ENCODE results near the gene TTC21A. TPM values are rescaled to one million over a fixed set of nuclear protein-coding genes. Genes with fewer than 3 reads are reported as not detected.

Gene TTC21A
- total and polyA plus RNA-seq, 10 of the 15 experiments (the other 5 are each of a cell fraction or from before 2014, with no cell fraction given), result 0.62 to 3.2 (median 1.2) TPM

DNA sequence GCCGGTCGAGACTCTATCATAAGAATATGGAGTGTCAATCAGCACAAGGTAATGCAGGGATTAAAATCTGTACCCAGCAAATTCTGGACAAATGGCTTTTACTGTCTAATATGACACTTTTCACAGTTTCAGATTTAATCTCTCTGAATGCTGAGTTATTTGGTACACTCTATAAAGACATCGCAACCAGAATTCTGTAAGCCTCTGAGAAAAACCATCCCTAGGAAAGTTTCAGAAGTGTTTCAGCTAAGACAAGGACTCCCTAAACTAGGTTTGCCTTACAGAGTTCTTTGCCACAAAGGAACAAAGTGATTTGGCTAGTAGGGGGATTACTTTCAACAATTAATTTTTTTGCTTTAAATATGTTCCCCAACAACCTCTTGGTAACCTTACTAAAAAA lies 44.3 kb upstream of the TTC21A start:
- H2AFZ ChIP-seq (ENCODE audit: control insufficient read depth, low read depth, low read length), result no peak overlapping the region
- H3K36me3 ChIP-seq (ENCODE audit: control insufficient read depth in 2 of 2, insufficient read depth in 2 of 2, low read length in 1 of 2), result 0 out of 4 replicates have a peak, but pooled peaks cover 0 to under 1% of the 10 kb centered on the region in 2 experiments
- POLR2A ChIA-PET, result no interaction called here
- no peak overlapping the region for H3K27ac ChIP-seq (ENCODE audit: control insufficient read depth, insufficient read depth)
- H3K27me3 ChIP-seq (replicated peaks in 1 of 2; ENCODE audit: control insufficient read depth in 2 of 2, insufficient read depth in 2 of 2, low read length in 1 of 2), result no peaks in the 10 kb centered on the region
- no peak overlapping the region for H3K4me2 ChIP-seq (ENCODE audit: control insufficient read depth, insufficient read depth)
- RAD21 ChIA-PET (ENCODE audit: unreplicated experiment), result no interaction called here
- no peaks in the 10 kb centered on the region for H4K20me1 ChIP-seq (ENCODE audit: control insufficient read depth, insufficient read depth)
- DNase-seq (ENCODE audit: low read depth, low spot score) (no peak), ATAC-seq (no peak), FAIRE-seq (no peak)
- no peaks in the 10 kb centered on the region for H3K4me1 ChIP-seq (ENCODE audit: control insufficient read depth, insufficient read depth, low read length)
- BruUV-seq (replicated peaks), result no TSS peak
- H3K4me3 ChIP-seq, result no peak overlapping the region
- TF ChIP-seq E4F1 (IDR thresholded peaks at IDR 0.05; ENCODE audit: borderline replicate concordance, partially characterized antibody) (no peak), KLF5 (IDR thresholded peaks at IDR 0.05; ENCODE audit: partially characterized antibody) (no peak), IKZF1 (conservative IDR thresholded peaks at IDR 0.05) (no peak), NRF1 (conservative IDR thresholded peaks at IDR 0.05; ENCODE audit: low read depth, low read length) (no peak)
- TF ChIP-seq, protein P1, sequence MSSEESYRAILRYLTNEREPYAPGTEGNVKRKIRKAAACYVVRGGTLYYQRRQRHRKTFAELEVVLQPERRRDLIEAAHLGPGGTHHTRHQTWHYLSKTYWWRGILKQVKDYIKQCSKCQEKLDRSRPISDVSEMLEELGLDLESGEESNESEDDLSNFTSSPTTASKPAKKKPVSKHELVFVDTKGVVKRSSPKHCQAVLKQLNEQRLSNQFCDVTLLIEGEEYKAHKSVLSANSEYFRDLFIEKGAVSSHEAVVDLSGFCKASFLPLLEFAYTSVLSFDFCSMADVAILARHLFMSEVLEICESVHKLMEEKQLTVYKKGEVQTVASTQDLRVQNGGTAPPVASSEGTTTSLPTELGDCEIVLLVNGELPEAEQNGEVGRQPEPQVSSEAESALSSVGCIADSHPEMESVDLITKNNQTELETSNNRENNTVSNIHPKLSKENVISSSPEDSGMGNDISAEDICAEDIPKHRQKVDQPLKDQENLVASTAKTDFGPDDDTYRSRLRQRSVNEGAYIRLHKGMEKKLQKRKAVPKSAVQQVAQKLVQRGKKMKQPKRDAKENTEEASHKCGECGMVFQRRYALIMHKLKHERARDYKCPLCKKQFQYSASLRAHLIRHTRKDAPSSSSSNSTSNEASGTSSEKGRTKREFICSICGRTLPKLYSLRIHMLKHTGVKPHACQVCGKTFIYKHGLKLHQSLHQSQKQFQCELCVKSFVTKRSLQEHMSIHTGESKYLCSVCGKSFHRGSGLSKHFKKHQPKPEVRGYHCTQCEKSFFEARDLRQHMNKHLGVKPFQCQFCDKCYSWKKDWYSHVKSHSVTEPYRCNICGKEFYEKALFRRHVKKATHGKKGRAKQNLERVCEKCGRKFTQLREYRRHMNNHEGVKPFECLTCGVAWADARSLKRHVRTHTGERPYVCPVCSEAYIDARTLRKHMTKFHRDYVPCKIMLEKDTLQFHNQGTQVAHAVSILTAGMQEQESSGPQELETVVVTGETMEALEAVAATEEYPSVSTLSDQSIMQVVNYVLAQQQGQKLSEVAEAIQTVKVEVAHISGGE (CRISPR knock-in tag; IDR thresholded peaks at IDR 0.05), result no peak
- no peaks in the 10 kb centered on the region; the same call in 1 of the 2 replicates for H3K79me2 ChIP-seq (ENCODE audit: control insufficient read depth, insufficient read depth, low read length)
- CTCF ChIA-PET, result no interaction called here
- WGBS (ENCODE audit: insufficient coverage, insufficient replicate concordance, low lambda C conversion rate, missing lambda C conversion rate), result 32% methylated on average over 3 of the region's 3 CpGs
- intact Hi-C loops (cut with micrococcal nuclease; ENCODE audit: unreplicated experiment) (no loop called here), in situ Hi-C loops (cut with MboI) (no loop called here)
- H3K9me3 ChIP-seq (replicated peaks; ENCODE audit: control insufficient read depth, insufficient read depth, low read length), result no peaks in the 10 kb centered on the region
- no peak overlapping the region for H3K9ac ChIP-seq (ENCODE audit: control insufficient read depth, insufficient read depth, low read length)
- SMC1A ChIA-PET (ENCODE audit: uncharacterized antibody, unreplicated experiment), result no interaction called here
